T-helper 1 cell treated with Interleukin-12 subunit alpha and Interleukin-12 subunit beta and Interleukin-4 antibody, amounts not matched to agents 30 ng/mL and 1 ng/mL, for 36 hours (primary cell): ENCODE results near the gene MRPS33. TPM values are rescaled to one million over a fixed set of nuclear protein-coding genes. Genes with fewer than 3 reads are reported as not detected.
"Not testable (repeated sequence)": the region's sequence is repeated elsewhere in the genome, so short reads cannot be mapped to it uniquely, and the experiment has no call there.

Source experiments
- intact Hi-C: fragments of 100-400 bp; cut with micrococcal nuclease; formaldehyde crosslinking; loops from one replicate; pipeline ENCODE4 v1.15.1; 2024
- total RNA-seq: library from RNA; stranded (reverse); gene quantifications from 2 replicates; pipeline ENCODE4 v1.2.3, GENCODE V29; 2022

Gene MRPS33
- 67.6 and 67.9 TPM in 2 replicates for total RNA-seq

GRCh38 chr7:141014524-141015395 is at the start of gene MRPS33:
TSS of gene MRPS33 (minus strand) at chr7:141014952. CDS start at chr7:141010633, 4,319 bp downstream.
- intact Hi-C loops = loop anchor here (1.0 to 10.0 kb wide), 17 partner anchors 9 to 1790 kb away; partner anchors contain the start of genes AGK, BRAF, HIPK2 and KDM7A

DNA sequence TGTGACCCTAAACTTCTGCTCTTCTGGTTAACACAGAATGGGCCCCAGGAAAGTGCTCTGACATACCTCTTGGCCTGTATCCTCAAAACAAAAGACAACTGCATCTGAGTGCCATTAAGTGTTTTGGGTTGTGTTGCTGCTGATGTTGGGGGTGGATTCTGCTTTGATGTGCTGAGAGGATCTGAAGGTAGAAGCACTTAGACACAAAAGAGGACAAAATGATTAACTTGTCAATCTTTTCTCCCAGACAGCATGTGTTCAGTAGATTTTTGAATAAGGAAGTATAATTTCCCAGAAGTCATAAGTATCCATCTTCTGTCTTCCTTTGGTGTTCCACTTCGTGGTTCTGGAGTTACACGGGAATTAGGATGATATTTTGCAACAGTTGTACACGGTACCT is 43.0 kb upstream of the MRPS33 start:
- intact Hi-C loops = no loop called here

DNA sequence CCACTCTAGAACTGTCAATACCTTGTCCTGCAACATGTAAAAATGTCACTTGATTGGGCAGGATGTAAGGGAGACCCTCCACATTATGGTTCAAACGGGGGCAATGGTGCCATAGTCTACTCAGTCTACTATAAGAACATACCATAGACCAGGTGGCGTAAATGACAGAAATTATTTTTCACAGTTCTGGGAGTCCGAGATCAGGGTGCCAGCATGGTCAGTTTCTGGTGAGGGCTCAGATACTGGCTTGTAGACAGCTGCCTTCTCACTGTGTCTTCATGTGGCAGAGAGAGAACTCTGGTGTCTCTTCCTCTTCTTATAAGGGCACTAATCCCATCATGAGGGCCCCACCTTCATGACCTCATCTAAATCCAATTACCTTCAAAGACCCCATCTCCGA is 40.4 kb upstream of the MRPS33 start:
- intact Hi-C loops = no loop called here

DNA sequence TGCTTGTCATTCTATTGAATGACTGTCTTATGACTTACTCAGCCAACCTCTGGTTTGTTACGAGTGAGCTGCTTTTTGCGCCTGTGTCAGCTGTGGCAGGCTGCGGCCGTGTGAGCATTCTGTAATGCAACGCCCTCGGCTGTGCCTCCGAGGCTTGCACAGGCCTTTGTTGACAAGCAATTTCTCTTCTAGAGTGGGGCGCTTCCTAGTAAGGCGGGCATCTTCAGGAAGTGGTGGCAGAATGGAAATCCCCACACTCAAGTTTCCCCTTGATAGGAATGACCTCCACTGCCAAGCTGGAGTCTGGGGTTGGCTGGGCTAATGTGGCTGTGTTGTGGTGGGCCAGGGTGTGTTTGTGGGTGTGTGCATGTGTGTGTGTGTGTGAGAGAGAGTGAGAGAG is 38.9 kb upstream of the MRPS33 start:
- intact Hi-C loops = loop anchor here (1.0 kb wide), 4 partner anchors 19 to 878 kb away; partner anchors contain the start of gene MRPS33

DNA sequence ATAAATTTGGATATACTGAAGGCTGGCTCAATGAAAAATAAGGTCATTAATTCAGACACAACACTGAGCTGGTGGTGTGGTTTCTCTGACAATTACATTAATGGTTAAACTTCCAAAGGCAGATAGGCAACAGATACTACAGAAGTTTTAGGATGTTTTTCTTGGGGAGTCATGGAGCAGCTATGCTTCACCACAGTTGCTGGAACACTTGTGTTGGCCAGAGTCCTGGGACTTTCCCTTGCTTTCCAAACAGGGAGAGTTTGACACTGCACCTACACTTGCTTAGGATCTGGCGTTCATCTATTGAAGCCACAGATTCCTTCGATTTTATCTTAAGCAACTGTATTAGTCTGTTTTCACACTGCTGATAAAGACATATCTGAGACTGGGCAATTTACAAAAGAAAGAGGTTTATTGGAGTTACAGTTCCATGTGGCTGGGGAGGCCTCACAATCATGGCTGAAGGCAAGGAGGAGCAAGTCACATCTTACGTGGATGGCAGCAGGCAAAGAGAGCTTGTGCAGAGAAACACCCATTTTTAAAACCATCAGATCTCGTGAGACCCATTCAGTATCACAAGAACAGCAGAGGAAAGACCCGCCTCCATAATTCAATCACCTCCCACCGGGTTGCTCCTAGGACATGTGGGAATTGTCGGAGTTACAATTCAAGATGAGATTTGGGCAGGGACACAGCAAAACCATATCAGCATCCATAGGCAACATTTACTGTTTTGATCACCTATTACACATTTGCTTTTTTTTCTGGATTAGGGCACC is 31.3 kb upstream of the MRPS33 start:
- intact Hi-C loops = no loop called here

GRCh38 chr7:141045126-141045841 is 30.5 kb upstream of the MRPS33 start:
- intact Hi-C loops = no loop called here

DNA sequence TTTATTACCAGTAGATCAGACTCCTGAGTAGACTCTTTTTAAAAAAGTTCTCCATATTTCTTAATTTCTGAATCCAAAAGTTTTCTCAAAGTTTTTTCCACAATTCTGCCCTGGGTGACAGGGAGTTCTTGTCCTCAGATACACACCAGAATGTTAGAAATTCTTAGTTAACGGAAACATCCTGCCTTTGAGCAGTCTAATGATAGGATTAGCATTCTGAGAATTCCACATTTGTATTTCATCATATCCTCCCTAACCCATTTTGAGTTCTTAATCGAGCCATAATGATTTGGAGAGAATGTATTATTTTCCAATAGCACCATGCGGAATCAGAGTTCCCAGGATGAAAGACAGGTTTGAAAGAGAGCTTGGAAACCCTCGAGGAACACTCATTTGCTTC is 28.9 kb upstream of the MRPS33 start:
- intact Hi-C loops = no loop called here

GRCh38 chr7:141042222-141043193 is 27.8 kb upstream of the MRPS33 start:
- intact Hi-C loops = no loop called here

GRCh38 chr7:141039376-141039775 is 24.6 kb upstream of the MRPS33 start:
- intact Hi-C loops = no loop called here

DNA sequence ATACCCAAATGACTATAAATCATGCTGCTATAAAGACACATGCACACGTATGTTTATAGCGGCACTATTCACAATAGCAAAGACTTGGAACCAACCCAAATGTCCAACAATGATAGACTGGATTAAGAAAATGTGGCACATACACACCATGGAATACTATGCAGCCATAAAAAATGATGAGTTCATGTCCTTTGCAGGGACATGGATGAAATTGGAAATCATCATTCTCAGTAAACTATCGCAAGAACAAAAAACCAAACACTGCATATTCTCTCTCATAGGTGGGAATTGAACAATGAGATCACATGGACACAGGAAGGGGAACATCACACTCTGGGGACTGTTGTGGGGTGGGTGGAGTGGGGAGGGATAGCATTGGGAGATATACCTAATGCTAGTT is 23.3 kb upstream of the MRPS33 start:
- intact Hi-C loops = not testable (repeated sequence)

- intact Hi-C loops = not testable (repeated sequence)
Observed at GRCh38 chr7:141032539-141033323, 18.0 kb upstream of the MRPS33 start.

- intact Hi-C loops = no loop called here
Observed at GRCh38 chr7:141028767-141029166, 14.0 kb upstream of the MRPS33 start.

- intact Hi-C loops = no loop called here
Observed at GRCh38 chr7:141027043-141027442, 12.3 kb upstream of the MRPS33 start.

DNA sequence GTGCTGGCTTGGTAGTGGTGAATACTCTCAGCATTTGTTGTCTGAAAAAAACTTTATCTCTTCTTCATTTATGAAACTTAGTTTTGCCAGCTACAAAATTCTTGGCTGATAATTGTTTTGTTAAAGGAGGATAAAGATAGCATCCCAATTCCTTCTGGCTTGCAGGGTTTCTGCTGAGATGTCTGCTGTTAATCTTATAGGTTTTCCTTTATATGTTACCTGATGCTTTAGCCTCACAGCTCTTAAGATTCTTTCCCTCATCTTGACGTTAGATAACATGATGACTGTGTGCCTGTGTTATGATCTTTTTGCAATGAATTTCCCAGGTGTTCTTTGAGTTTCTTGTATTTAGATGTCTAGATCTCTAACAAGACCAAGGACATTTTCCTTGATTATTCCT is 9.9 kb upstream of the MRPS33 start:
- intact Hi-C loops = no loop called here

DNA sequence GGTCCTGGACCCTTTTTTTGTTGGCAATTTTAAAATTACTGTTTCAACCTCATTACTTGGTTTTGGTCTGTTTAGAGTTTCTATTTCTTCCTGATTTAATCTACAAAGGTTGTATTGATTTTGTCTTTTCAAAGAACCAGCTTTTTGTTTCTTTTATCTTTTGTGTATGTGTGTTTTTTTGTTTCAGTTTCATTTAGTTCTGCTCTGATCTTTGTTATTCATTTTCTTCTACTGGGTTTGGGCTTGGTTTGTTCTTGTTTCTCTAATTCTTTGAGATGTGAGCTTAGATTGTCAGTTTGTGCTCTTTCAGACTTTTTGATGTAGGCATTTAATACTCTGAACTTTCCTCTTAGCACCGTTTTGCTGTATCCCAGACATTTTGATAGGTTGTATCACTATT is 8.5 kb upstream of the MRPS33 start:
- intact Hi-C loops = loop anchor here (1.0 to 2.0 kb wide), 4 partner anchors 8 to 678 kb away; no protein-coding TSS in a partner anchor

- intact Hi-C loops = loop anchor here (10.0 kb wide), 5 partner anchors 643 to 1787 kb away; partner anchors contain the start of gene HIPK2
Observed at GRCh38 chr7:141017555-141017954, 2.8 kb upstream of the MRPS33 start.

DNA sequence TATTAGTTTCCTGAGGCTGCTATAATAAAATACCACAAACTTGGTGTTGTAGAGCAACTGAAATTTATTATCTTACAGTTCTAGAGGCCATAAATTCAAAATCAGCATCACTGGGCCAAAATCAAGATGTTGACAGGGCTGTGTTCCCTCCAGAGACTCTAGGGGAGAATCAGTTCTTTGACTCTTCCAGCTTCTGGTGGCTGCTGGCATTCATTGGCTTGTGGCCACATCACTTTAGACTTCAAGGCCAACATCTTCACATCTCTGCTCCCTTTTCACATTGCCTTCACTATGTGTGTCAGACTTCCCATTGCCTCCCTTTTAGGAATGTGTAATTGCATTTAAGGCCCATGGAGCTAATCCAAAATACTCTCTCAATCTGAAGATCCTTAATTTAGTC is 1.6 kb upstream of the MRPS33 start:
- intact Hi-C loops = loop anchor here (10.0 kb wide), 5 partner anchors 642 to 1788 kb away; partner anchors contain the start of gene HIPK2

DNA sequence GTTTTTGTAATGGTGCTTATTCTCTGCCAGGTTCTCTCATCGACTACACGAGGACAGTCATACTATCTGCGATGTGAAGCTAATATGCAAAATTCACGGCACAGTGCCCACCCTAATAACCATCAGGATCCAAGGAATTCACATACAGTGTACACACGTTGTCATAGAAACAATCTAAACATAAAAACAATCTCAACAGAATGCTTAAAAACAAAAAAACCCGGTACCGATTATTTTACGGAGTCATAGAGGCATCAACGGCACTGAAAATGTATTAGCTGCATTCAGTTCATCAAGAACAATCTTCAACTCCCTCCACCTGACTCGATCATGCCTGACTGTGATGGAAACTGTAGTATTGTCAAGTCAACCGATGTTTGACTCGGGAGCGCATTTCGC is 628 bp downstream of the MRPS33 start:
- intact Hi-C loops = loop anchor here (1.0 to 10.0 kb wide), 14 partner anchors 39 to 1791 kb away; partner anchors contain the start of genes AGK, BRAF, HIPK2 and KDM7A

GRCh38 chr7:141013345-141013715 is 1.4 kb downstream of the MRPS33 start:
- intact Hi-C loops = loop anchor here (2.0 to 10.0 kb wide), 6 partner anchors 609 to 1791 kb away; partner anchors contain the start of genes HIPK2 and RAB19
